HG02678 (cell line): ENCODE data around the gene SPACA7.

Experiments
- ATAC-seq: cut with Tn5 transposase; IDR thresholded peaks from one replicate; pipeline ENCODE4 v1.9.1; 2021; ENCODE audit warnings: mild to moderate bottlenecking, moderate library complexity; ENCODE audit not compliant: unreplicated experiment

Gene SPACA7, protein sequence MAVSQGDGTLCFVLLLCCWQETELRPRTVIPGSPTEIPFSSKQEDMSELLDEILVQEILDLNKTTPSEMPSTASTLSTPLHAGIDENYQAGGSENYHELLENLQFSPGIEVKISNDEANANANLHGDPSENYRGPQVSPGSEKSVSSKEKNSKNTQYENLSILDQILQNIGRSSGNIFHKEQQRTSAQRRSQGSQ

DNA sequence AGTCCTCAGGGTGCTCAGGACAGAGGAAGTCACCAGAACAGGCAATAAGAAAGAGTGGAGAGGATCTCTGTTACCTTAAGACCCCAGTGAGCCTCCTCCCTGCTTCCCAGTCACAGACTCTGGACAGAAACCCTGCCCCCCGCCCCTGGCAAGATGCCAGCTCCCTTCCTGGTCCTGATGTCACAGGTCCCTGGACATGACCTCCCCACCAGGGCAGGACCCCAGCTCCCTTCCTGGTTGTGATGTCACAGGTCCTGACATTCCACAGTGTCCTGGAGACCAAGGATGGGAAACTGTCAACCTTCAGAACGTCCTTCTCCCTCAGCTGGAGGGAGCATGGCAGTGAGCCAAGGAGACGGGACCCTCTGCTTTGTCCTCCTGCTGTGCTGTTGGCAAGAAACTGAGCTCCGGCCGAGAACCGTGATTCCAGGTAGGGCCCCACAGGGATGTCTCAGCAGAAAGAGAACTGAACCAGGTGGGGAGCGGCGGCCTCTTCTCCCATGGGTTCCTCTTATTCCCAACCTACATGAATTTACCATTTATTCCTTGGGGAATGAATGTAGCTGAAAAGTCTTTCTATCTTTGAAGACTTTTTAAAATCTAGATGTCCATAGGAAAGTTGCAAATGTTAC, at the start of gene SPACA7:
SPACA7 (plus strand) TSS at position 306 of the 632 bp plus-strand sequence; CDS start at position 337, 31 bp downstream.
- ATAC-seq = no peak

DNA sequence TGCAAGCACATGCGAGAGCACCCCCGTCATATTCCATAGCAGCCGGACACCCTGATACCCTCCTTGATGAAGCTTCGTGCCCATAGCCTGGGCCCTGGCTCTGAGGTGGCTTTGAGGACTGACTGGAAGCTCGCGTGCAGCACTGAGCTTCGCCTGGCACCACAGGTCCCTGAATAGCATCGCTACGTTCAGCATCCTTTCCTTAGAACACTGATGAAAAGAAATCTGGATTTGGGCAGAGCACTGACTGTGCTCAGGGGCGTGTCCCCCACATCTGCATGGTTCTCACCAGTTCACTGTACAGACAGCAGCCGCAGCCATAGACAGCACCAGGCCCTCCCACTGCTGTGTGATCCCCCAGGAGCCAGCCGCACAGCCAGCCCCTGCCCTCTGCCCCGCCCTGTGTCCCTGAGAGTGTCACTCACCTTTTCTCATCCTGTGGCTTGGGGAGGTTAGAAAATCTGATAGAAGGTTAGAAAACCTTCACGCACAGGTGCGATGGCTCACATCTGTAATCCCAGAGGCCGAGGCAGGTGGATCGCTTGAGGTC, 49.3 kb upstream of the SPACA7 start:
- no peak for ATAC-seq

DNA sequence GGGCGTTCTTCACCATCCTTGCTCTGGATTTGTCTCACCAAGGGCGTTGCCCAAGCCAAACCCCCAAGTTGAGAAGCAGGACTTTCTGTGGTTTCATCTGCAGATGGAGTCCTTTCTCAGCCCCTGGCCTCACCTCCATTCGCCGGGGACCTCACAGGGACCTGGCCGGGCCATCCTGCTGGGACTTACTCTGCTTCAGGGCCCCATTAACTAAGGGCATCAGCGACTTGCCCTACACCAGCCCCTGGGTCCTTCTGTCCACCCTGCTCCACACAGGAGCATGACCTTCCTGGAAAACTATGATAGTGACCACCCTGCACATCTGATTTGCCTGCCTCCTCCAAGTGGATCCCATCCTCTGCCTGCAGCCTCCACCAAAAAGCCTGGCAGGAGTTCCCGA, 47.2 kb upstream of the SPACA7 start:
- ATAC-seq = no peak

DNA sequence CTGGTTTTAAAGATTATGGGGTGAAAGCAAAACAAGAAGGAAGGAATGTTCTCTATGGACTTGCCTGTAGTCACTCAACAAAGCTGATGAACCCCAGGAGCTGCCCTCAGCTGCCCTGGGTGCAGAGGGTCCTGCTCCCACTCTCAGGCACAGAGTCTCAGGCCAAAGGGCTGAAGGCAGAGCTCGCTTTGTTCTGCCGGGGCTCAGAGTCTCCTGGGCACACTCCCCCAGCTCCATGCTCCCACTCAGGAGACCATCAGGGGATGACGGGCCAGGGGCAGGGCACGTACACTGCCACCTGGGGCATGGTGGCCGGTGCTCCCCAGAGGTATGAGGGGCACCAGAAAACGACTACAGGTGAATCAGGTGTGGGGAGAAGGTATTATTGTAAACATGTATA, 46.8 kb upstream of the SPACA7 start:
- ATAC-seq = no peak

DNA sequence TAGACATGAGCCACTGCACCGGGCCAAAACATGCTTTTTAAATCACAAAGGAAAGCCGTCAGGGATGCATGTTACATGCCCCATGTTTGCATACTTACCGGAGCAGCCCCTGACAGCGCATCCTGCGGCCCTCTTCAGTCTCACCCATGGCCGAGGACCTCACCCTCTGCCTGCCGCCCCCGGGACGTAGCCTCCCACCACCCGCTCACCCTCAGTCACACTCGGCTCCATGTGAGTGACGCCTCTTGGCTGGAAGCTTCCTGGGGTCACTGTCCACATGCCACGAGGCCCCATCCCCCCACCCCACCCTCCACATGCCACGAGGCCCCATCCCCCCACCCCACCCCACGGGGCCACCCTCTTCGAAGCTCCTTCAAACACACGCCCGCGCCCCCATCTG, 46.1 kb upstream of the SPACA7 start:
- ATAC-seq = no peak

DNA sequence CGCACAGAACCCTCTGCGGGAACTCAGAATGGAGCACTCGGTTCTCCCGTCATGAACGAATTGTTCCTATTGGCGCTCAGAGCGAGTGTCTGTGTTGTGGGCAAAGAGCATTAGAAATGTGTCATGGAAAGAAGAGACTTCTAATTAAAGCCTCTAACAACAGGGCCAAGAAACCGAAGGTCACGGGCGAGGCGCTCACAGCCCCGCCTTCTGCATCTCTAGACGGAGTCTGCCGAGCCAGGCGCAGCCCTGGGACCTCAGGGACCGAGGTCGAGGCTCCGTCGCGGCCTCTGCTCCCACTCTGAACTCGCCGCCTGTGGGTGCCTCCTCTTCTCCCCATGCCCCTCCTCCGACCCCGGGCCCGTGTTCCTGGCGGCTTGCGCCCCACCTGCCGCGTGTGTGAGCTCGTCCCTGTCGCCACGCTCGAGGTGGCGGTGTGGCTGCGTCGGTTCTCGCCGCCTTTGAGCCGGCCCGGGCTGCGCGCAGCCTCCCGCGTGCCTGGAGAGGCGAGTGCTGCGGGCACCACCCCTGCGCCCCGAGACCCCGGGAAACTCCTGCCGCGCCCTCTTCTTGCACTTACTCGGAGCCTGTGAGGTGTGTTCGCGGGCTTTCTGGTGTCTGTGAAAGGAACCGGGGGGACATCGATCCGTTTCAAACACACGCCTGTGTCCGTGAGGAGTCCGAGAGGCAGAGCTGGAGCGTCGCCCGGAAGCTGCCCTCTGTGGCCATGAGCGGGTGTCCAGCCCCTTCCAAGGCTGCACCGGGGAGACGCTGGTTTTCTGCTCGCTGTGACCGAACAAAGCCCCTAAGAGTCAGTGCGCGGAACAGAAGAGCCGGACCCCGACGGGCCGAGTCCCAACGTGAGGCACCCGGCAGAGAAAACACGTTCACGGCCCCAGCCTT, 45.4 kb upstream of the SPACA7 start:
- no peak for ATAC-seq

DNA sequence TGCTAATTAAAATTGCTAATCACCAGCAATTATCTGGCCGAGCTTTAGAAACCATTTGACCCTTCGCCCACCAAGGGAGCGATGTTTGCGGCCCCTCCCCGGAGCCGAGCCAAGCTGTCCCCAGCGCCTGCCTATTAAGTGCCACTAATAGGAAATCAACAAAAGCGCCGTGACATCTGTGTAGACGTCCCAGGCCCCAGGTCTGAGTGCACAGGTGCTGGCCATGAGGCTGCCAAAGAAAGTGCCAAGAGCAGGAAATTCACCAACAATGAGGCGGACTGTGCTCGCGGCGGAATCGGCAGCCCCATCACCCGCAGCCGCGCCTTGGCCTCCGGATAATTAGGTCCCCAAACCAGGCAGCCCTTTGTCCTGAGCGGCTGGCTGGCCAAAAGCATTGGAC, 44.5 kb upstream of the SPACA7 start:
- no peak for ATAC-seq

DNA sequence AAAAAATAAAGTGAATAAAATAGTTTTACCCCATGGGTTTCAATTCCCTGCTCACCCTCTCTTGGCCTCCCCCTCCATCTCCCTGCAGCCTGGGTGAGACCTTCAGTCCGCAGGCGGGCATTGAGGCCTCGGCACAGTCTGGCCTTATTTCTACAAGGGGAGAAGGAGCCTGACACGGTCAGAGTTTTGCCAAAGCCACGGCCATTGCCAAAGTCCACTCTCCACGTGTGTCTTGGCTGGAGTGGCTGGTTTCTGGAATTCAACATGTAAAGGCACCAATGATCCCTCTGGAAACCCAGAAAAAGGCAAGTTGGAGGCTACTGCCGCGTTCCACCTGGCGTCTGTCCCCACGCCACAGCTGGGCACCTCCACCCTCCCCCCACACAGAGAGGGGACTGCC, 43.4 kb upstream of the SPACA7 start:
- no peak for ATAC-seq

DNA sequence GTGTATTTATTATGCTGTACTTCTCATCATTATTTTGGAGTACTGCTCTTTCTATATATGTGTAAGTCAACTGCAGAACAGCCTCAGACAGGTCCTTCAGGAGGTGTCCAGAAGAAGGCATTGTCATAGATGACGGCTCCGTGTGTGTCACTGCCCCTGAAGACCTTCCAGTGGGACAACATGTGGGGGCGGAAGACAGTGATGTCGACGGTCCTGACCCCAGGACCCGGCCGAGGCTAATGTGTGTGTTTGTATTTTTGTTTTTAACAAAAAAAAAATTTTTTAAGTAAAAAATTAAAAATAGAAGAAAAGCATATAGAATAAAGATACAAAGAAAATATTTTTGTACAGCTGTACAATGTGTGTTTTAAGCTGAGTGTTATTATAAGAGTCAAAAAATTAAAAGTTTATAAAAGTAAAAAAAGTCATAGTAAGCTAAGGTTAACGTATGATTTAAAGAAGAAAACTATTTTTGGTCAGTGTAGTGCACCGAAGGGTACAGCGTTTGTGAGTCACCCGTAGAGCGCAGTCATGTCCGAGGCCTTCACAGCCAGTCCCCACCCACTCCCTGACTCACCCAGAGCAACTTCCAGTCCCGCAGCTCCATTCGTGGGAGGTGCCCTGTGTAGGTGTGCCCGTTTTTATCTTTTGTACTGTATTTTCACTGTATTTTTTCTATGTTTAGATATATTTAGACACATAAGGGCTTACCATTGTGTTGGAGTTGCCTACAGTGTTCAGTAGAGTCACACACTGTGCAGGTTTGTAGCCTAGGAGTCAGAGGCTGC, 42.2 kb upstream of the SPACA7 start:
- ATAC-seq = no peak

DNA sequence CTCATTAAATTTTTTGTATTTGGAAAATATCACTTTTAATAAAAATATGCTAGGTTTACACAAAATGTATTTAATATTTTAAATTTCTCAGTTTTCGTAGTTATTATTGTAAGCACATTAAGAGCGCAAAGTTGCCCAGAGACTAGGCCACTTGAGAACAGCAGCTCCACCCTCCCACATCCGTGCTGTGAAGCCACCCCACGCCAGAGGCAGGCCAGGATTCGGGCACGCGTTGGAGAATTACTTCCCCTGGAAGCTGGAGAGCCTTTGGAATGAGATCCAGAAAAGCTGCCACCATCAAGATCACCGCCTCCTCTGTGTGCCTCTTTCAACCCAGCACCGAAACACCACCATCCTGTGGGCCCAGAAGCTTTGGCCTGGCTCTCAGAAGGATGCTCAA, 41.0 kb upstream of the SPACA7 start:
- no peak for ATAC-seq

DNA sequence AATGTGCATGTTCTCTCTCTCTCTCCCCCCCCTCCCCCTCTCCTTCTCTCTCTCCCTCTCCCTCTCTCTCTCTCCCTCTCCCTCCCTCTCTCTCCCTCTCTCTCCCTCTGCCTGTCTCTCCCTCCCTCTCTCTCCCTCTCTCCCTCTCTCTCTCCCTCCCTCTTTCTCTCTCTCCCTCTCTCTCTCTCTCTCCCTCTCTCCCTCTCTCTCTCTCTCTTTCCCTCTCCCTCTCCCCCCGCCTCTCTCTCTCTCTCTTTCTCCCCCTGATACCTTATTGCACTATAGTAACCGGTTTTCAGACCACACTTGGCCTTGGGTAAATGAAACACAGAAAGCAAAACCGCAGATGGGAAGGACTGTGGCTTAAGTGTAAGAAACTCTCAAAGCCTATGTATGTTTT, 34.7 kb upstream of the SPACA7 start:
- ATAC-seq = no peak

DNA sequence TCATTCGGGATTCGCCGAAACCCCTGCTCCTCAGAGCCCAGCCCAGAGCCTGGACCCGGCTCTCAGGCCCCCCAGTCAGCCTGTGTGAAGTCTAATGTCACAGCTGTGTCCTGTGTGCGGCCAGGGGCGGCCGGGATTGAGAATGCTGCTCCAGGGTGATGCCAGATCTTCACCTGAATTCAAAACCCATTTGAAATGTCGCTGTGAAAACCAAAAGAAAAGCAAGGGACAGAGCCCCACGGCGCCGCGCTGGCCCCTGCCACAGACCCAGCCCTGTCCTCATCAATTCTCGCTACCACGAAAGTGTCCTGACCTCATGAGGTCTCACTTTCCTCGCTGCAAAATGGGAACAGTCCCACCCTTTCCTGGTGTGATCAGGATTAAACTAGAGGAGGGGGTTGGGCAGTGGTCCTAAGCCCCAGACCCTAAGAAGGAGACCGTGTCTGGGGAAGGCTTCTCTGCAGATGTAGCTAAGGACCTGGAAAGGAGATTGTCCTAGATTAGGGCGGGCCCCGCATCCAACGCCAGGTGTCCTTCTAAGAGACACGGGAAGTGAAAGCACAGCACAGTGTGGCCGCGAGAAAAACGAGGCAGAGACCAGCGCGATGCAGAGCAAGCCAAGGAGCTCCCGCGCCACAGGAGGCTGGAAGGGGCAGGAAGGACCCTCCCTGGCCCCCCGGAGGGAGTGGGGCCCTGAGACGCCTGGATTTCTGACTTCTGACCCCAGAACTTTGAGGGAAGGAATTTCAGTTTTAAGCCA, 34.0 kb upstream of the SPACA7 start:
- no peak for ATAC-seq

DNA sequence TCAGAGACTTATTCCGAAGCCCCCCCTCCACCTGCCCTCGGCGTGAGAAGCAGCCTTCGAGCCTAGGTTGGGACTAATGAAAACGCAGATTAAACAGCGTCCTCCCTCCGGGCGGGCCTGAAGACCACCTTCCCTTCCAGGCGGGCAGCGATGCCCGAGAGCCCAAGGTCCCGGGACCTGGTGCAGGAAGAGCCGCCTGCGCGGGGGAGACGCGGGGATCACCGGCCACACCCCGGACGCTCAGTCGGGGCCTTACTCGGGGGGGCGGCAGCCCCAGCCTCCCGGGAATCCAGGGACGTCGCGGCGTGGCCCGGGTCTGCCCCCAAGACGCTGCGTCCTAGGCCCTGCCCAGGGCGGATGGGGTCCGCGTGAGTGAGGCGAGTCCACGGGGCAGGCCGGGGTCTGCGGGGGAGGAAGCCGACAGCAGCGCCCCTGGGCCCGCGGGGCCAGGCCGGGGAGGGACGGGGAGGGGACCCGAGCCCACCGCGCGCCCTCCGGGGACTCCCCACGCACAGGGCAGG, 33.3 kb upstream of the SPACA7 start:
- ATAC-seq = no peak

DNA sequence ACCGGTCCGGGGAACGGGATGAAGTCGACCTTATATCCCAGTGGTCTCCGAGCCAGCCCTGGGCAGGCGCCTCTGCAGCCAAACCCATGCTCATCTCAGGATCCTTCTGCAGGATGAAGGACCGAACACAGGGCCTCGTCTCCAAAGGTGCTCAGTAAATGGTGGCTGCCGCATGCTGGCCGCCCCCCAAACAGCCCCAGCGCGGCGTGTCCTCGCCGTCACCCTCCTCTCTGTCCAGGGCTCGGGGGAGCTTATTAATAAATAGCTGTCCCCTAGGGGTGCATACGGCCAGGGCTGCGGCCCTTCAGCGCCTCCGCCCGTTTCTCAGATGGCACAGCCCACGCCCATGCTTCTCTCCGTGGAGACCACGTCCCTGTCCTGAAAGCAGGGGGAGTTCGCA, 32.6 kb upstream of the SPACA7 start:
- no peak for ATAC-seq

DNA sequence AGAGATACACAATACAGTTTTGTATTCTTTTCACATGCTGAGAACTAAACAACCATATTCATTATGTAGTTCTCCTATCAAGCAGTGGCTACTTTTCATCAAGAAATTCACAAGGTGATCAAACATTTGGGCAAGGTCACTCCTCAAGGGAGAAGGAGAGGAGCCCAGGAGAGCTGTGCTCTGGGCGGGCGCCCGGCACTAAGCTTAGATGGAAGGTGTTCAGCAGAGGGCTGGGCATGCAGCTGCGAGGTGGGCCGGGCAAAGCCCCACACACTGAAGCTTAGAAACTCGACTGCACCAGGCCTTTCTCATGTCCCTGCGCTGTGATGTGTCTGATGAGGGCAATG, 30.4 kb upstream of the SPACA7 start:
- ATAC-seq = no peak

DNA sequence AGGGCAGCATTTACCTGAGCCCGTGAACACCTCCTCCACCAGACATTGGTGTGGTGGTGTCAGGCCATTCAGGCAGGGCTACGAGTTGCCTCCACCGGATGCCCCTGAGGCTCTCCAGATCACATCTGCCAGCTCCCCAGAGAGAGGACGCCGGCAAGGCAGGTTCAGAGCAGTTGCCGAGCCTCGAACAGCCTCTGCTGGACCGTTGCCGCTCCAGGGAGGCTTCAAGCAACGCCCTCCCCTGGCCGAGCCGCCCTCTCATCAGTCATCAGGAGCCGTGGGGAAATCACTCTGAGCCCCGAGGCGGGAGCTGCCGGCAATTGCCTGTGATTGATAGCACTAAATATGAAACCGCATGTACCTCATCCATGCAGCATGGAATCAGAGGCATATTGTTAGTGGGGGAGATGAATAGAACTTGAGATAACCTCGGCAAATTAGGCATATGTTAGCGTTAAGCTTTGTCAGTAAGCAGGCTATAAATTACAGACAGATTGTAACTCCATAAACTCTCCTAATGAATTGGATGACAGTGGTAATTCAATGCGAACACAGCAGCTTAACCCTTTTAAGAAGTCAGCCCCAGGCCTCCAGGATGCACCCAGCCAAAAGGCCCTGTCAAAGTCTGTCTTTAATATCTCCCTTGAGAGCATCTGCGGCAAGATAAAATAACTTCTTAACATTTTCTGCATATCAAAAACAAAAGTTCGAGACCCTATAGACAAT, 29.8 kb upstream of the SPACA7 start:
- no peak for ATAC-seq

DNA sequence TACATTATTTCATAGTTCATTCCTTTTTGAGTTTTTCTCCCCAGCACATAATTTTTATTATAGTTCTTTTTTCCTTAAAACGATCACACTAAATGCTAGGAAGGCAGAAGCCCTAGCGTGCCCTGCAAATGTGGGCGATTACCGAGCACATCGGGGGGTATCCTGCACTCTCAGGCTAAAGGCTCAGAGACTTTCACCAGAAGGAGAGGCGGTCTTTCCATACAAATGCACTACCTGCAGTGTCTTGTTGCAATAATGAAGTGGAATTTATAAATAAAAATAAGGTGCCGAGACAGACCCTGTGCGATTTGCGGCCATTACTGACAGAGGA, 29.3 kb upstream of the SPACA7 start:
- no peak for ATAC-seq

DNA sequence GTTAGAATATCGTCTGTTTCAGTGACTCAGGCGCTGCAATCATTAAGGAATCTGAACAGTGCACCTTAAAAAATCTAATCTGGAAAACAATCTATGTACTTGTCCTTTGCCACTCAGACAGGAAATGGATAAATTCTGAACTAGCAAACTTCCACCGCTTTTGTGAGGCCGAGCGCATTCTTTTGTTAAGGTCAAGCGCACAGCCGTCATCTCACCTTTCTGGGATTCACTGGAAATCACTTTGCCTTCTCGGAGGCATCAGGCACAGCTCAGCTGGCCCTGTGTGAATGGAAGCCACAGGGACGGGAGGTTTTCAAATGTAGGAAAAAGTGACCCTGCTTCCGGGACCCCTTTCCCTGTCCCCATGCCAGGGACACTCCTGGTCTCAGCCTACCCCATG, 28.2 kb upstream of the SPACA7 start:
- no peak for ATAC-seq

DNA sequence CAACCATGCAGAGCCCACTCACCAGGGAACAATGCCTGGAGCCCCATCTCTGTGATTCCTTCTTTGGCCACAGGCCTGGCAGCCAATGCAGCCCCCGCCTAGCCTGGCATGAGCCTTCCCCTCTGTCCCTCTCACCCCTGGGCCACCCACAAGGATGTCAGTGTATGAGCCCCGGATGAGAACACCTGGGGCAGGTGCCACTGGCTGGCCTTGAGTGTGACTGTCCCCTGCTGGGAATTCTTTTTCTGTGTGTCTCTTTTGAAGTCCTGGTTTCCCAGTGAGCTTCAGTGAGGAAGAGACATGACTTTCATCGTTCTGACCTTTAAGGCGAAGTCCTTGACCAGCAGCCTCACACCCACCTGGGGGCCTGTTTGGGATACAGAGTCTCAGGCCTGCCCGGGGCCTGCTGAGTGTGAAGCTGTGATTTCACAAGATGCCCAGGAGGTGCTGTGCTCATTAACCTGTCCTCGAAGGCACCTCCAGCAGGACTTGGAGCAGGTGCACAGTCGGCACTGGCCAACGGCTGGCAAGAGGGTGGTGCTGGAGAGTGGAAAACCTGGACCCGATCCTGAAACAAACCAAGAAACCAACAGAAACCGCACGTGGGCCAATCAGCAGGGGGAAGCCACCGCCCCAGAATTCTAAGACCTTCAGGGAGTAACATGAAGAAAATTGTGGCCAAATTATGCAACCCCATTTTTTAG, 27.4 kb upstream of the SPACA7 start:
- no peak for ATAC-seq
